ENCODE data around the gene IRS1.

- TF ChIP-seq, protein P1, sequence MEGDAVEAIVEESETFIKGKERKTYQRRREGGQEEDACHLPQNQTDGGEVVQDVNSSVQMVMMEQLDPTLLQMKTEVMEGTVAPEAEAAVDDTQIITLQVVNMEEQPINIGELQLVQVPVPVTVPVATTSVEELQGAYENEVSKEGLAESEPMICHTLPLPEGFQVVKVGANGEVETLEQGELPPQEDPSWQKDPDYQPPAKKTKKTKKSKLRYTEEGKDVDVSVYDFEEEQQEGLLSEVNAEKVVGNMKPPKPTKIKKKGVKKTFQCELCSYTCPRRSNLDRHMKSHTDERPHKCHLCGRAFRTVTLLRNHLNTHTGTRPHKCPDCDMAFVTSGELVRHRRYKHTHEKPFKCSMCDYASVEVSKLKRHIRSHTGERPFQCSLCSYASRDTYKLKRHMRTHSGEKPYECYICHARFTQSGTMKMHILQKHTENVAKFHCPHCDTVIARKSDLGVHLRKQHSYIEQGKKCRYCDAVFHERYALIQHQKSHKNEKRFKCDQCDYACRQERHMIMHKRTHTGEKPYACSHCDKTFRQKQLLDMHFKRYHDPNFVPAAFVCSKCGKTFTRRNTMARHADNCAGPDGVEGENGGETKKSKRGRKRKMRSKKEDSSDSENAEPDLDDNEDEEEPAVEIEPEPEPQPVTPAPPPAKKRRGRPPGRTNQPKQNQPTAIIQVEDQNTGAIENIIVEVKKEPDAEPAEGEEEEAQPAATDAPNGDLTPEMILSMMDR (conservative IDR thresholded peaks at IDR 0.05; ENCODE audit: low read depth, low read length), result no peak
- no peak for TF ChIP-seq EZH2 (IDR thresholded peaks at IDR 0.05; ENCODE audit: low read length, unreplicated experiment)
- no peak for TF ChIP-seq EZH2phosphoT487 (IDR thresholded peaks at IDR 0.05; ENCODE audit: borderline replicate concordance, low read length)
These were observed 60.0 kb downstream of the IRS1 start for GRCh38 chr2:226739545-226740030.

Data from PC-3 (cell line).